AG10803 (cell line): ENCODE results near the gene KRT23.
"Not testable (repeated sequence)": the region's sequence is repeated elsewhere in the genome, so short reads cannot be mapped to it uniquely, and the experiment has no call there.

Source experiments
- DNase-seq: peaks from one replicate; pipeline ENCODE4 v3.0.0; 2010; ENCODE audit warnings: low read depth
- H3K4me3 ChIP-seq: 2 replicates; pipeline ENCODE4 v1.5.1; 2011; ENCODE audit warnings: mild to moderate bottlenecking, low read length, control low read depth
- TF ChIP-seq, protein P1 (sequence below): conservative IDR thresholded peaks from 2 replicates; pipeline ENCODE4 v1.5.1; 2011; ENCODE audit warnings: mild to moderate bottlenecking, low read length, control low read depth, inconsistent platforms

The KRT23 gene

DNA sequence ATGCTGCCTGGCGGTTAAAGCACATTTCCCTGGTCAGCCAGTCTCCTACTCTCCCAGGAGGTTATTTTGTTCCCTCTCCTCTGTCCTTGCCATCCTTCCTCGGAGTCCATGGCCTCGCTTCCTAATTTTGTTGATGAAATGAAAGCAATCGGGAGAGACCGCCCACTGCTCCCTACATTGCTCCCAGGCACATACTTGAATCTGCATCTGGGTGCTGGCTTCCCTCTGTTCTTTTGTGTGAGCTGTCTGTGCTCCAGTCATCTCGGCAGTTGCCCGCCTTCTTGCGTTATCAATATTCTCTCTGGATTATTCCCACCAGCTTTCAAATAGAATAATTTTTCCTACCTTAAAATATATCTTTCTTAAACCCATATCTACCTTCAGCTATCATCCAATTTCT is 11.1 kb downstream of the KRT23 start:
- DNase-seq = no peak
- H3K4me3 ChIP-seq = no peak overlapping the region; the same call in 1 of the 2 replicates
- TF ChIP-seq, protein P1, sequence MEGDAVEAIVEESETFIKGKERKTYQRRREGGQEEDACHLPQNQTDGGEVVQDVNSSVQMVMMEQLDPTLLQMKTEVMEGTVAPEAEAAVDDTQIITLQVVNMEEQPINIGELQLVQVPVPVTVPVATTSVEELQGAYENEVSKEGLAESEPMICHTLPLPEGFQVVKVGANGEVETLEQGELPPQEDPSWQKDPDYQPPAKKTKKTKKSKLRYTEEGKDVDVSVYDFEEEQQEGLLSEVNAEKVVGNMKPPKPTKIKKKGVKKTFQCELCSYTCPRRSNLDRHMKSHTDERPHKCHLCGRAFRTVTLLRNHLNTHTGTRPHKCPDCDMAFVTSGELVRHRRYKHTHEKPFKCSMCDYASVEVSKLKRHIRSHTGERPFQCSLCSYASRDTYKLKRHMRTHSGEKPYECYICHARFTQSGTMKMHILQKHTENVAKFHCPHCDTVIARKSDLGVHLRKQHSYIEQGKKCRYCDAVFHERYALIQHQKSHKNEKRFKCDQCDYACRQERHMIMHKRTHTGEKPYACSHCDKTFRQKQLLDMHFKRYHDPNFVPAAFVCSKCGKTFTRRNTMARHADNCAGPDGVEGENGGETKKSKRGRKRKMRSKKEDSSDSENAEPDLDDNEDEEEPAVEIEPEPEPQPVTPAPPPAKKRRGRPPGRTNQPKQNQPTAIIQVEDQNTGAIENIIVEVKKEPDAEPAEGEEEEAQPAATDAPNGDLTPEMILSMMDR = no peak

GRCh38 chr17:40922239-40922638 is 15.2 kb downstream of the KRT23 start:
- peak; percentile 89 for DNase-seq
- H3K4me3 ChIP-seq = no peak overlapping the region
- TF ChIP-seq, protein P1 = no peak

DNA sequence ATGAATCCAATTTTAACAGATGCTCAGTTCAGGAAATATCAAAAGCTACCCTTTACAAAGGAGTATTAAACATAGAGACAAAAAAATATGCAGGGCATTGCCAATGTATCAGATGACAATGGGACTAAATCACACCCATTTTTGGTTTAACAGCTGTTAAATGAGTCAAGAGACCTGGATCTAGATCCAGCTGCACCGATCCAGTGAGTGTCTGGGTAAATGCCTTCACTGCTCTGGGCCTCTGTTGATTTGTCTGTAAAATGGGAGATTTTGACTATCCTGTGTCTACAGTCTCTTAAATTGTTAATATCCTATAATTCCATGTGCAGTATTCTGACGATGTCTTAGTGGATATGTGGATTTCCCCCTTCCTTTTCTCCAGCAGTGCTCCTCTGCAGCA is 16.4 kb downstream of the KRT23 start:
- H3K4me3 ChIP-seq = no peak overlapping the region
- TF ChIP-seq, protein P1 = no peak
- DNase-seq = no peak

- not testable (repeated sequence) for H3K4me3 ChIP-seq, DNase-seq
Observed at GRCh38 chr17:40917116-40917515, 20.3 kb downstream of the KRT23 start.

DNA sequence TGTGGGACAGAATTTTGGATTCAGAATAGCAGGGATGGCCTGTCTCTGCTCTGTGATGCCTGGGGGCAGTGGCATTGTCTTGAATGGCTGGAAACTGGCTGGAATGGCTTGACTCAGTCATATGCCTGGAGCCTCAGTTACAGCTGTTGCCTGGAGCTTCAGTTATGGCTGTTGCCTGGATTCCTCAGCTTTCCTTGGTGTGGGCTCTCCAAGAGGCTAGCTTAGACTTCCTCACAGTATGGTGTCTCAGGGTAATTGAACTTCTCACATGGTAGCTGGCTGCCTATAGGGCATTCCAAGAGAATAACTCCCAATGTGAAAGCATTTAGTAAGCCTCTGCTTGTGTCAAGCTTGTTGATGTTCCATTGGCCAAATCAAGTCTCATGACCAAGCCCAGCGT is 21.1 kb downstream of the KRT23 start:
- DNase-seq = no peak
- H3K4me3 ChIP-seq = no peak overlapping the region

GRCh38 chr17:40915721-40916256 is 21.7 kb downstream of the KRT23 start:
- TF ChIP-seq, protein P1 = no peak
- peak; percentile 86 for DNase-seq
- no peak overlapping the region for H3K4me3 ChIP-seq

More for the DNA sequence above, 21.1 kb downstream of the KRT23 start:
- TF ChIP-seq, protein P1 = no peak

- no peak overlapping the region for H3K4me3 ChIP-seq
- DNase-seq = peak; percentile 96
- TF ChIP-seq, protein P1 = no peak
Observed at GRCh38 chr17:40915199-40915661, 22.2 kb downstream of the KRT23 start.
